COLO829 (cell line): ENCODE results near the gene ERCC6L.

ENCODE experiments used
- DNase-seq: peaks from one replicate; pipeline ENCODE4 v3.0.0; 2012; ENCODE audit warnings: low spot score

The ERCC6L gene, protein sequence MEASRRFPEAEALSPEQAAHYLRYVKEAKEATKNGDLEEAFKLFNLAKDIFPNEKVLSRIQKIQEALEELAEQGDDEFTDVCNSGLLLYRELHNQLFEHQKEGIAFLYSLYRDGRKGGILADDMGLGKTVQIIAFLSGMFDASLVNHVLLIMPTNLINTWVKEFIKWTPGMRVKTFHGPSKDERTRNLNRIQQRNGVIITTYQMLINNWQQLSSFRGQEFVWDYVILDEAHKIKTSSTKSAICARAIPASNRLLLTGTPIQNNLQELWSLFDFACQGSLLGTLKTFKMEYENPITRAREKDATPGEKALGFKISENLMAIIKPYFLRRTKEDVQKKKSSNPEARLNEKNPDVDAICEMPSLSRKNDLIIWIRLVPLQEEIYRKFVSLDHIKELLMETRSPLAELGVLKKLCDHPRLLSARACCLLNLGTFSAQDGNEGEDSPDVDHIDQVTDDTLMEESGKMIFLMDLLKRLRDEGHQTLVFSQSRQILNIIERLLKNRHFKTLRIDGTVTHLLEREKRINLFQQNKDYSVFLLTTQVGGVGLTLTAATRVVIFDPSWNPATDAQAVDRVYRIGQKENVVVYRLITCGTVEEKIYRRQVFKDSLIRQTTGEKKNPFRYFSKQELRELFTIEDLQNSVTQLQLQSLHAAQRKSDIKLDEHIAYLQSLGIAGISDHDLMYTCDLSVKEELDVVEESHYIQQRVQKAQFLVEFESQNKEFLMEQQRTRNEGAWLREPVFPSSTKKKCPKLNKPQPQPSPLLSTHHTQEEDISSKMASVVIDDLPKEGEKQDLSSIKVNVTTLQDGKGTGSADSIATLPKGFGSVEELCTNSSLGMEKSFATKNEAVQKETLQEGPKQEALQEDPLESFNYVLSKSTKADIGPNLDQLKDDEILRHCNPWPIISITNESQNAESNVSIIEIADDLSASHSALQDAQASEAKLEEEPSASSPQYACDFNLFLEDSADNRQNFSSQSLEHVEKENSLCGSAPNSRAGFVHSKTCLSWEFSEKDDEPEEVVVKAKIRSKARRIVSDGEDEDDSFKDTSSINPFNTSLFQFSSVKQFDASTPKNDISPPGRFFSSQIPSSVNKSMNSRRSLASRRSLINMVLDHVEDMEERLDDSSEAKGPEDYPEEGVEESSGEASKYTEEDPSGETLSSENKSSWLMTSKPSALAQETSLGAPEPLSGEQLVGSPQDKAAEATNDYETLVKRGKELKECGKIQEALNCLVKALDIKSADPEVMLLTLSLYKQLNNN

DNA sequence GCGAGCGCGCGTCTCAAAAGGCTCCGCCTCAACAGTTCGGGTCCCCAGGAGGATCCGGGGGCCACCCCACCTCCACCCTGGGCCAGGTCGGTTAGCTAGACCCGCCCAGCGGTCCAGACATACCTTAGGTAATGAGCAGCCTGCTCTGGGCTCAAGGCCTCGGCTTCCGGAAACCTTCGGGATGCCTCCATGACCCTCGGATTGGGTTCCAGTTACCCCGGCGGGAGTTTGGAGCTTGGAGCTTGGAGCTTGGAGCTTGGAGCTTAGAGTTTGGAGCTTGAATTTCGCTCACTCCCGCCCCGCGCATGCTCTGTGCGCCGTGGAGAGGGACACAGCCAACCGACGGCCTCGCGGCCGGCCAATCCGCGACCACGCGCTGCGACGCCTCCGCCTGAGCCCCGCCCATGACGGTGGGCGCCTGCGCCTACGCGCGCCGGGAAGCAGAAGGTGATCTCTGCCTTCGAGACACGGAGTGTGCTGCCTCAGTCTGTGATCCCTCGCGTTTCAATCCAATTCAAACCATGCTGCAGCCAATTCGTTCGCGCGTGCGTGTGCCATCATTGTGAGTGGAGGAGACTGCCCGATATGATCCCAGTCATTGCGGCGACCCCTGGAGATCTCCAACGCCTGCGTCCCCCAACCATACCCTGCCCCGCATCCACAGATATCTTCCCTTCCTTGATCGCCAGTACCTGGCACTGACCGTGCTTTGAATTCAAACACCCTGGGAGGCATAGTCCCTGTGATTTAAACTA, at the start of gene ERCC6L:
Gene ERCC6L, minus strand, starts transcription at position 307 of the 755 bp plus-strand sequence. Its CDS starts 116 bp downstream, at position 191.
- peak; percentile 84 for DNase-seq

DNA sequence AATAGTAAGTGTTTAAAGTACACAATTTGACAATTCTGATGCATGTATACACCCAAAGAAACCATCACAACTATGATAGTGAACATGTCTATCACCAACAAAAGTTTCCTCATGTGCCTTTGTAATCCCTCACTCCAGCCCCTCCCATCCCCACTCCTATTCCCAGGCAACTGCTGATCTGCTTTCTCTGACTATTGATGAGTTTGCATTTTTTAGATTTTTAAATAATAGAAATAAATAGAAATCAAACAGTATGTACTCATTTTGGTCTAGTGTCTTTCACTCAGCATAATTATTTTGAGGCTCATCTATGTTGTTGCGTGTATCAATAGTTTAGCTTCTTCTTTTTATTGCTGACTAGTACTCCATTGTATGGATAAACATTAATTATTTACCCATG, 43.5 kb upstream of the ERCC6L start:
- no peak for DNase-seq

DNA sequence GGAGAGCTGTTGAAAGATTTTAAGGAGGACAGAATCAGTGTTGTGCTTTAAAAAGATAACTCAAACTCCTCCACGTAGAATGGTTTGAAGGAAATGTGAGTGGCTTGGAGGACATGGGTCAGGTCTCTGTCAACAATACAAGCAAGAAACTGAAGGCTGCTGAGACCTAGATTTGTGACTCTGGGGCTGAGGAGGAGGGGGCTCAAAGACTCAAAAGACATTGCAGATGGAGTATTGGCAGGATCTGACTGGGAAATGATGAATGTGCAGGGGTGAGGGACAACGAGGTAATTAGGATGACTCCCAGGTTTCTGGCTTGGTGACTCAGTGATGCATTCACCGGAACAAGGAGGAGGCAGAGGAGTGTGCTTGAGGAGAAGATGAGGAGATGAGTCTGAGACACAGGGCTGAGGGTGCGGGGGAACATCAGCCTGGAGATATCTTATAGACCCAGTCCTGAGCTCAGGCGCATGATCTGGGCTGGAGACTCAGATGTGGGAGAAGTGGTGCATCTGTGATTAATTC, 41.6 kb upstream of the ERCC6L start:
- peak; percentile 41 for DNase-seq

DNA sequence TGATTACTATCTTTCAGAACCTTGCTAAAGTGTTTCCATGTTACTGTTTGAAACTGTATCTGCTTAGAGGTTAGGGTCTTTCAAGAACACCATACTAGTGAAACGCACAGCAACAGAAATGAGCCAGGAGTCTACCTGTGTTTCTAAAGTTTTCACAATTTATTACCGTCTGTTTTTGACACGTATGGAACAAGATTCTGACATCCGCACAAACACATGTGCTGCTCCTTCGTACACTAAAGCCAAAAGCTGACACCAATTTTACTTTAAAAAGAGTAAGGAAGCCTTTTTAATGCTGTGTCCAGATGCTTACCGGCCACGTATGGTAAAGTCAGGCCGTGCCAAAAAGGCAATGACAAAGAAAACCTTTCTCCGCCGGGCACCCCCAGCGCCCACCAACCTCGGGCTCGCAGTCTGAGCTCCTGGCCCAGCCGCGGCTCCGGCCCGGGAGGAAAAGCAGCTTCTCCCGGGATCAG, 37.7 kb upstream of the ERCC6L start:
- no peak for DNase-seq

DNA sequence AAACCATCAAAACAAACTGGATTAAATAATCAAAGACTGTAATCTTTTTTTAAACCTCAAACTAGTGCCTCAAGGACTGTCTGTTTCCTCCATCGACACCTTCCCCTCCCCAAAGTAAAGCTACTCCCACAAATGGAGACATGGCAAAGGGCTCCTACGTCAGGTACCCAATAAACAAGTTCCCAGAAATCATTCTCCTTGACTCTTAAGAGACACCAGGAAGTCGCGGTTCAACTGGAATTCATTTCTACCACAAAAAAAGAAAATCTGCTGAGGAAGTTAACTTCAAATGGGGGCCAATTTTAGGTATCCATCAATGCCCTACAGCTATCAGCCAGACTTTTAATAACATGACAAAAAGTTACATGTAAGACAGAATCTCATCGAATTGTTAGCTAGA, 35.7 kb upstream of the ERCC6L start:
- no peak for DNase-seq

DNA sequence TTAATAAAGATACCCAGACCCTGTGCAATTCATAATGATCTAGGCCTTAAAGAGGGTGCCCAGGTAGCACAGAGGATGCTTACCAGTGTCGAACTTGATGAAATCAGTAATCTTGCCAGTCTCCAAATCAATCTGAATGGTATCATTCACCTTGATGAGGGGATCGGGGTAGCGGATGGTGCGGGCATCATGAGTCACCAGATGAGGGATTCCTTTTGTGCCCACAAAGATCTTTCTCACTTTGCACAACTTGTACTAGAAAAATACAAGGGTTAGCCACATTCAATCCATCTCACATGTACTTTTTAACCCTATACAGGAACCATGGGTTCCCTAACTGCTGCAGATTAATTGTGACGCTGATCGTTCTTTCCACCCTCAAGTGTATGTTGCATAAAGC, 34.9 kb upstream of the ERCC6L start:
- DNase-seq = no peak

DNA sequence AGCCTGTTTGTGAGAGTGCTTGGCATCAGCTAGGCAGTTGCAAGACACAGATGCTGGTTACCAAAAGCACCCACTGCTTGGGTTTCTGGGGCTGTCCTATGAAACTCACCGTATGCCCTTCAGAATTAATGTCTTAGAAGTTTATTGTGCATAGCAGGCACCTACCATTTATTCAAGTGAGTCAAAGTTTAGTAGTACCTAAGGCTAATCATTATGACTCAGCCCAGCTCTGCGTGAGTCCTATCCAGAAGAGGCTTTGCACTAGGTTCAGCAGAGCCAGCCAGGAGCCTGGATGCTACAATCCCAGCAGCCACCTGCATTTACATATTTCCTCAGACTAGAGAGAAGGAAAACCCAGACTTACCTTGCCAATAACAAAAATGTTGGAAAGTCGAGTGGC, 34.0 kb upstream of the ERCC6L start:
- DNase-seq = no peak

DNA sequence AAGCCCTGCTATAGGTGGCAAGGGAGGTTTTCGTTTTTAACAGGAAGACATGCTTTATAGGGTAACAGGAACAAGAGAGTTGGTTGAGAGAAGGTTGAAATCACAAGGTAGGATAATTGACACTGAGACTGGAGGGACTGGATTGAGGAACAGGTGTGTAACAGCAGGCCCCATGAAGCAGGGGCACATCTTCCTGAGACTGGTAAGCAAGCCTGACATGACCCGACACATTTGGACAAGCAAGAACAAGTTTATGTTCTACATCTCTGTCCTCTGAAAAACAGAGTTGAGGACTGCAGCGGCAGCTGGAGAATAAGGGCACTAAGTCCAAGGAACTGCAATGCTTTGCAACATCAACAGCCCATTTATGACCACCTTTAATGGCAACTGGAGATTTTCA, 33.0 kb upstream of the ERCC6L start:
- DNase-seq = no peak

DNA sequence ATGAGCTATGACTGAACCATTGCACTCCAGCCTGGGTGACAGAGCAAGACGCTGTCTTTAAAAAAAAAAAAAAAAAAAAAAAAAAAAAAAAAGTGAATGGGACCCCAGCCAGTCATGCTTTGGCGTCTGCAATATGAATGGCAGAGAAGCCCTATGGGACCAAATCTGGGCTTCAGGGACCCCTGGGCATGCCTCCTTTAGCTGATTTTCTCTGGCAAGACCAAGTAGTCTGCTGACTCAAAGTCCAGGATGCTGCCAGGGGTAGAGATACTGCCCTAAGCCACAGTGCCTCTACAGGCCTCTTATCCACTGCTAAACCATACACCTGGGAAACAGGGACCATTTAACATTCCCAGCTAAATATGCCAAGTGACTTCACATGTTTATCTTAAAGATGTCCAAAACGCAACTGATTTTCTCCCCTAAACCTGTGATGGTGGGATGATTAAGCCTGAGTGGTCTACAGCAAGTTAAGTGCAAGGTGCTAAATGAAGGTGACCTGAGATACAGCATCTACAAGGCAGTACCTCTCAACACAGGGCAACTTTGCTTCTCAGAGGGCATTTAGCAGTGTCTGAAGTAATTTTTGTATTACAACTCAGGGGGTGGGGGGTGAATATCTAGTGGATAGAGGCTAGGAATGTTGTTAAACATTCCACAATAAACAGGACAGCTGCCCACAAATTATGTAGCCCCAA, 32.4 kb upstream of the ERCC6L start:
- no peak for DNase-seq

DNA sequence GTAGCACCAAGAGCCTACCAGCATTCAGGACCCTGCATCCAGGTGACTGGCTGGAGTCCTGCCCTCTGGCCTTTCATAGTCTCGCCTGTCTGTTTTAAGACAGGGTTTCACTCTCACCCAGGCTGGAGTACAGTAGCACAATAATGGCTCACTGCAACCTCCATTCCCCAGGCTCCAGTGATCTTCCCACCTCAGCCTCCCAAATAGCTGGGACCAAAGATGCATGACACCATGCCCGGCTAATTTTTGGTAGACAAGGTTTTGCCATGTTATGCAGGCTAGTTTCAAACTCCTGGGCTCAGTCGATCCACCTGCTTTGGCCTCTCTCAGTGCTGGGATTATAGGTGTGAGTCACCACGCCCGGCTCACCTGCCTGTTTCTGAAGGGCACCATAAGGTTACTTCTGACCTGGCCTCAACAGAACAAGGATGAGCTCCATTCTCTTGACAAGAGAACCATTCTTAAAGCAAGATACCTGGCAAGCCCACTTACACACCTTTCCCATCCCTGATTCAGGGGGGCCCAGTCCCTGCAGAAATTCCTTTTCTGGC, 31.6 kb upstream of the ERCC6L start:
- DNase-seq = no peak

DNA sequence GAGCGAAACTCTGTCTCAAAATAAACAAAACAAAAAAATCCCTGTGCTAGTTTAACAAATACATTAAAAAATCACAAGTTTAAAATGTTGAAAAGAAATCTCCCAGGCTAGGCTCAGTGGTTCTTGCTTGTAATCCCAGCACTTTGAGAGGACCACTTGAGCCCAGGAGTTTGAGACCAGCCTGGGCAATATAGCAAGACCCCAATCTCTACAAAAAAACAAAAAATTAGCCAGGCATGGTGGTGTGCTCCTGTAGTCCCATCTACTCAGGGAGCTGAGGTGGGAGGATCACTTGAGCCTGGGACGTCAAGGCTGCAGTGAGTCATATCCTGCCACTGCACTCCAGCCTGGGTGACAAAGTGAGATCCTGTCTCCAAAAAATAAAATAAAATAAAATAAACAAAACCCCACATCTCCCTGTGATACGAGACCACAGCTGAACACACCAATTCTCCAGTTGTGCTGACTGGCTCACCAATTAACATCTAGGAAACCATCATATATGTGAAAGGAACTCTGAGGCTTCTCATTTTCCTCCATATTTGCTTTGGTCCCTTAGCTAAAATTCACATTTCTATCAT, 30.9 kb upstream of the ERCC6L start:
- no peak for DNase-seq

DNA sequence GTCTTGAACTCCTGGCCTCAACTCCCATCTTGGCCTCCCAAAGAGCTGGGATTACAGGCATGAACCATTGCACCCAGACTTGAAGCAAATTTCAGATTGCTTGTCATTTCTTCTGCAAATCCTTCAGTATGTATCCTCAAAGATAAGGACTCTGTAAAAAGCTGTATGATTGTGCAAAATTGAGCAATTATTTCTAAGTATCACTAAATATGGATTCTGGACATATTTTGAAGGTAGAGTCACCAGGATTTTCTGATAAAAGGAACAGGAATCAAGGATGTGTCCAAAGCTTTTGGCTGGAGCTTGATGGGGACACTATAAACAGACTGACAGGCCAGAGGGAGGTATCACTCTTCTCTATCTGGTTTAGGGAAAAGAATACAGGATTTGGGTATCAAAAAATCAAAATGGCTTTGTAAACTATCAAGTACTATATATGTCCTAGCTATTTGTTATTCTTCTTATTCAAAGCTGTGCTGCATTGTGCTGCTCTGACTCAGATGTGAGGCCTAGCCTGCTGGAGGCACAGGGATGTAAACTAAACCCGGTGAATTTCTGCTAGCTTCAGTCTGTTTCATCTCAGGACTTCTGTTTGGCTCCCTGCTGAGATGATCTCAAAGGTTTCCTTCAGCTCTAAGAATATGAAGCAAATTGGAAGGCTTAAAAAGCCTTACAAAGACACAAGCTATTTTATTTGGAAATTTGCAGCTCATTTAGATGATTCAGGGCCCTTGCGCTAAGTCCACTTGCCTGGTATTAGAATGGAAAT, 30.0 kb upstream of the ERCC6L start:
- DNase-seq = no peak

DNA sequence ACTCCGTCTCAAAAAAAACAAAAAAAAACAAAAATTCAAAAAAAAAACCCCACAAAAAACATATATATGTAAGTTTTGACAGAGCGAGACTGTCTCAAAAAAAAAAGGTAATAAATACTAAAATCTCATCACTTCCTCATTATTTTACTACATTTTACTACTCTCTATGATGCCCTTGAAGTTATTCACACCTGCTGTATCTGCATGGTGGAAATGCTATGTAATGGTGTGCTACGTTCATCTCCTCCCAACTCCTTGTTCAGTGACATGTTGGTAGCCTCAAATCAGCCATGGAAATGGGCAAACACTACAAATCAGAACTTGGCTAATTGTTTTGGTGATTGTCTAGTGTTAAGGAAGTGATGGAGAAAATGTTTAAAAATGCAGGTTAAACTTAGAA, 26.4 kb upstream of the ERCC6L start:
- no peak for DNase-seq

DNA sequence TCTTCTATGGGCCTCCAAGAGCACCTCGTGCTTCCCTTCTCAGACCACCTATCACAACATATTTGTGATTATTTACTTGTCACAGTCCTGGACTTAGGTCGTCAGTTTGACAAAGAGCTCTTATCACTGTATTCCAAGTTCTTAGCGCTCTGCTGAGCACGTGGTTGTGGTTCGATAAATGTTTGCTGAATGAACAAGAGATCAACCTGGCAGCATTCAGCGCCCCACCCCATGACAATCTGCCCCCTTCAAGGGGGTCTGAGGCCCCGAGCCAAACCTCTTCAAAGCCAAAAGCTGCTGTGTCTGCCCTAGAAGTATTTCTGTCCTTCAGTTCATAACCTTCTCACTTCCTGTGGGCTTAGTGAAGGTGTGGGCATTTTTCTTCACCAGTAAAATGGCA, 23.2 kb upstream of the ERCC6L start:
- no peak for DNase-seq

DNA sequence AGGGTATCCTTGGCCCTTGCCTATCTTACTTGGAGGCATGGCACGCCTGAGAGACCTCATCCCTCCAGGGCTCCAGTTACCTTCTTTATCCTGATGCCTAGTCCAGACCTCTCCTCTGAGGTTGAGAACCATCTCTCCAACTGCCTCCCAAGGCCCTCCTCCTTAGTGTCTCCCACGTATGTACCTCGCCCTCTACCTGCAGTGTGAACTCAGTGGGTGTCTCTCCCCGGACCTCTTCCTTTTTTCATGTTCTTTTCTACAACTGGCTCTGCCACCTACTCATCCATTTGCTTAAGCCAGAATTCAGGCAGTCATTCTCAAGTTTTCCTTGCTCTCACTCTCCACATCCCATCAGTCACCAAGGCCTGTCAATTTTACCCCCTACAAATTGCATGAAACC, 21.6 kb upstream of the ERCC6L start:
- DNase-seq = no peak

DNA sequence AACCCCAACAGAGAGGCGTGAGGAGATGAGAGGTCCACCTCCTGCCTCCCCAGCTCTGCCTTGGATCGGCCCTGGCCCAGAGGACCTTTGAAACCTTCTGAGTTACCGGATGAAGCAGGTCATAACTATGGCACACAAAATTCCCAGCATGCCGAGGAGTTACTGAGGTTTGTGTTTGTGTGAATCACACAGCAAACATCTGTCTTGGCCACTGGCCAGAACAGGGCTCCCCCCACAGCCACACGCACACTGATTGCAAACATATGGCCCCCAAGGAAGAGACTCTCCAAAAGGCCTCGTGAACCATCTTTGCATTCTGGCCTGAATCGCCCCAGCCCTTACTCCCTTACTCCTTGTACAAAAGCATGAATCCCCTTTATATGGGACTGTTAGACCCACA, 19.3 kb upstream of the ERCC6L start:
- no peak for DNase-seq

DNA sequence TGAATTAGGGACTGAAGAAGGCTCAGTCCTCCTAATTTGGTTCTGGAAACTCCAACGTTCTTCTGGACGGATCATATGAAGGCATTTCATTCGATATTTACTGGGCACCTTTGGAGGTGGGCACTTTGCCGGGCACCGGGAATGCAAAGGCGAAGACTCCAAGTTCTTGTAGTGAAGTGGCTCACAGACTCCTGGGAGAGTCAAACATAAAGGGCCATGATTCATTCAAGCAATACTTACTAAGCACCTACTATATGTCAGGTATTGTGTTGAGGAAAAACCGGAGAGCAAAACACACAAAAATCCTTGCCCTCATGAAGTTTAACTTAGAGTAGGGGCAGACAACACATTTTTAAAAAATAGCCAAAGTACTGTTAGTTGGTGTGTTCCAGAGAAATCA, 17.0 kb upstream of the ERCC6L start:
- DNase-seq = no peak

DNA sequence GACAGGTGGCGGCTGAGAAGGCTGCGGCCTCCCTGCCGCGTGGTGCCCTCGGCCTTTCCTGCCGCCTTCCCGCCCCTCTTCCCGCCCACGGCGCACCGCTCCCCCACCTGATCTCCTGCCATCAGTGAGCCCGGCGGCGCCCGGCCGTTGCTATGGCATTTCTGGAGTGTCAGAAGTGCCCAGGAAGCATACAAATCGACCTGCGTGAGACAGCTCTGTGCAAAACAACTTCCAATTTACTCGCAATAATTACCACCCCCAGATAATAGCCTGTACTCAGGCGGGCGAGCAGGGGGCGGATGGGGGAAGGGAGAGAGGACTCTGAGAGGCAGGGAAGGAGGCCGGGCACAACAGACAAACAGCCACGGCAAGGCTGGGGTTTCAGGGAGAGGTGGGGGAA, 16.6 kb upstream of the ERCC6L start:
- no peak for DNase-seq

DNA sequence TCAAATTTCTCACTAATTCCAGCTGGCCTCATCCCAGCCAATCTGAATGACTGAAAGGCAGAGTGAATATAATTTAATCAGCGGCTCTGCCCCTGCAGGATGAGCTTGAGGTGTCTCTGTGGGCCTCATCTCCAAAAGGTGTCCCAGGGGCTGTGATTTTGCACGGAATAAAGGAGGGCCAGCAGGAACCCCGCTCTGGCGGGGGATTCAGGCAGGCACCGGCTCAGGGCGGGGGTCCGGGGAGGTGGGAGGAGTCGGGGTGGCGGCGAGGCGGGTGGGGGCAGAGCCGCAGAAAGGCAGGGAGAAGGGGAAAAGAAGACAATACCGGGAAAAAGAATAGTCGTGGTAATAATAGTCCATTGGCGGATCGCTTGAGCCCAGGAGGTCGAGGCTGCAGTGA, 16.0 kb upstream of the ERCC6L start:
- DNase-seq = no peak
